IMR-90 (cell line): ENCODE results near the gene ZBTB24. TPM values are rescaled to one million over a fixed set of nuclear protein-coding genes. Genes with fewer than 3 reads are reported as not detected.
"Not testable (repeated sequence)": the region's sequence is repeated elsewhere in the genome, so short reads cannot be mapped to it uniquely, and the experiment has no call there.

Experiments used
- ATAC-seq: fragments of 200-7000 bp; cut with Tn5 transposase; 2 replicates; pipeline ENCODE4 v1.9.1; 2020; ENCODE audit warnings: low read depth, mild to moderate bottlenecking, moderate library complexity
- BruUV-seq: library from RNA; stranded (reverse); fragments of 400-500 nt; replicated peaks from 2 replicates; lab custom pipeline; 2021; lab: Mats Ljungman, UMichigan
- CTCF ChIA-PET: fragments of 300-600 bp; formaldehyde crosslinking; extraction: SDS; loops from one replicate; lab custom pipeline; 2021; ENCODE audit warnings: antibody characterized with exemption; lab: Yijun Ruan, JAX
- POLR2A ChIA-PET: fragments of 300-600 bp; sonication (Branson Sonifier 250); formaldehyde crosslinking; loops from one replicate; lab custom pipeline; 2022; ENCODE audit warnings: antibody characterized with exemption; ENCODE audit not compliant: unreplicated experiment; lab: Charles Lee
- DNase-seq: peaks from one replicate; pipeline ENCODE4 v3.0.0; 2013
- H2AFZ ChIP-seq: replicated peaks from 2 replicates; pipeline ENCODE3; 2013; ENCODE audit warnings: low read length, mild to moderate bottlenecking; ENCODE audit not compliant: poor library complexity
- H2AK5ac ChIP-seq: 2 replicates; pipeline ENCODE4 v1.6.1; 2013; ENCODE audit warnings: low read depth, low read length, inconsistent platforms
- H2AK9ac ChIP-seq: replicated peaks from 2 replicates; pipeline ENCODE3; 2013; ENCODE audit warnings: mild to moderate bottlenecking, low read depth, low read length, moderate library complexity; ENCODE audit not compliant: poor library complexity
- H2BK120ac ChIP-seq: 2 replicates; pipeline ENCODE4 v1.6.1; 2013; ENCODE audit warnings: low read depth, low read length, inconsistent platforms
- H2BK15ac ChIP-seq: 3 replicates; pipeline ENCODE4 v1.6.1; 2013; ENCODE audit warnings: low read depth, low read length, inconsistent platforms
- H2BK20ac ChIP-seq: 2 replicates; pipeline ENCODE4 v1.6.1; 2013; ENCODE audit warnings: low read depth, mild to moderate bottlenecking, inconsistent platforms, low read length, moderate library complexity
- H2BK5ac ChIP-seq: 2 replicates; pipeline ENCODE4 v1.6.1; 2013; ENCODE audit warnings: mild to moderate bottlenecking, low read depth, low read length, inconsistent platforms; ENCODE audit not compliant: poor library complexity, severe bottlenecking
- H3K14ac ChIP-seq: replicated peaks from 2 replicates; pipeline ENCODE4 v1.6.1; 2013; ENCODE audit warnings: low read depth, low read length, inconsistent platforms
- H3K18ac ChIP-seq: 2 replicates; pipeline ENCODE4 v1.6.1; 2013; ENCODE audit warnings: low read depth, low read length, control low read depth
- H3K23ac ChIP-seq: 2 replicates; pipeline ENCODE4 v1.6.1; 2013; ENCODE audit warnings: low read depth, low read length, inconsistent platforms
- H3K27ac ChIP-seq: 2 replicates; pipeline ENCODE4 v1.5.1; 2013; ENCODE audit warnings: mild to moderate bottlenecking, control low read depth, low read length; ENCODE audit not compliant: insufficient read depth
- H3K27me3 ChIP-seq: 2 replicates; pipeline ENCODE4 v1.6.1; 2013; ENCODE audit warnings: low read length; ENCODE audit not compliant: control insufficient read depth, insufficient read depth
- H3K36me3 ChIP-seq: 2 replicates; pipeline ENCODE4 v1.6.1; 2013; ENCODE audit warnings: low read length, mixed read lengths; ENCODE audit not compliant: control insufficient read depth, insufficient read depth
- H3K4ac ChIP-seq: 2 replicates; pipeline ENCODE4 v1.6.1; 2013; ENCODE audit warnings: low read depth, low read length, inconsistent platforms
- H3K4me1 ChIP-seq: 2 replicates; pipeline ENCODE4 v1.6.1; 2013; ENCODE audit warnings: low read length, mixed read lengths; ENCODE audit not compliant: control insufficient read depth, insufficient read depth
- H3K4me2 ChIP-seq: 2 replicates; pipeline ENCODE4 v1.6.1; 2013; ENCODE audit warnings: low read depth, mild to moderate bottlenecking, control low read depth, low read length, moderate library complexity
- H3K4me3 ChIP-seq: 2 replicates; pipeline ENCODE4 v1.5.1; 2013; ENCODE audit warnings: low read depth, mild to moderate bottlenecking, control low read depth, low read length, moderate library complexity; ENCODE audit not compliant: insufficient read depth
- H3K56ac ChIP-seq: 2 replicates; pipeline ENCODE4 v1.6.1; 2013; ENCODE audit warnings: low read length, inconsistent platforms; ENCODE audit not compliant: insufficient read depth; ENCODE audit errors: extremely low read depth
- H3K79me1 ChIP-seq, 2 experiments: 2 replicates each; pipeline ENCODE4 v1.6.1; 2013; ENCODE audit warnings: low read length in 2 of 2, inconsistent platforms in 1 of 2, low read depth in 1 of 2
- H3K9ac ChIP-seq: 2 replicates; pipeline ENCODE4 v1.6.1; 2013; ENCODE audit warnings: low read depth, low read length, control low read depth
- H3K9me1 ChIP-seq: 2 replicates; pipeline ENCODE4 v1.6.1; 2013; ENCODE audit warnings: low read length, inconsistent platforms; ENCODE audit not compliant: insufficient read depth
- H3K9me3 ChIP-seq: 2 replicates; pipeline ENCODE4 v1.6.1; 2013; ENCODE audit warnings: low read length; ENCODE audit not compliant: control insufficient read depth, insufficient read depth
- H4K20me1 ChIP-seq: 2 replicates; pipeline ENCODE4 v1.6.1; 2013; ENCODE audit warnings: low read length, inconsistent platforms; ENCODE audit not compliant: insufficient read depth
- H4K5ac ChIP-seq: 2 replicates; pipeline ENCODE4 v1.6.1; 2013; ENCODE audit warnings: mild to moderate bottlenecking, low read depth, low read length, control low read depth
- H4K8ac ChIP-seq, 2 experiments: 2 replicates each; pipeline ENCODE4 v1.6.1; 2013; ENCODE audit warnings: low read depth in 2 of 2, low read length in 2 of 2, control low read depth in 1 of 2, inconsistent platforms in 1 of 2
- H4K91ac ChIP-seq: 2 replicates; pipeline ENCODE4 v1.6.1; 2013; ENCODE audit warnings: low read depth, low read length, inconsistent platforms; ENCODE audit not compliant: insufficient read depth
- CEBPB ChIP-seq: IDR thresholded peaks from 2 replicates; pipeline ENCODE4 v1.6.1; 2012; ENCODE audit warnings: low read depth, low read length, improper control_type of control experiment
- FOS ChIP-seq: fragments of 150-350 bp; IDR thresholded peaks from 2 replicates; pipeline ENCODE4 v1.6.1; 2016; ENCODE audit warnings: low read depth, low read length
- MAFK ChIP-seq: IDR thresholded peaks from 2 replicates; pipeline ENCODE4 v1.6.1; 2012; ENCODE audit warnings: low read depth, low read length, improper control_type of control experiment
- MAZ ChIP-seq: IDR thresholded peaks from 2 replicates; pipeline ENCODE4 v1.6.1; 2012; ENCODE audit warnings: low read depth, mild to moderate bottlenecking, low read length, improper control_type of control experiment, moderate library complexity, borderline replicate concordance
- MXI1 ChIP-seq: IDR thresholded peaks from 2 replicates; pipeline ENCODE4 v1.6.1; 2012; ENCODE audit warnings: low read depth, mild to moderate bottlenecking, low read length, moderate library complexity, borderline replicate concordance
- NFE2L2 ChIP-seq: fragments of 150-350 bp; IDR thresholded peaks from 2 replicates; pipeline ENCODE4 v1.6.1; 2016; ENCODE audit warnings: low read depth, mild to moderate bottlenecking, low read length
- RAD21 ChIP-seq: IDR thresholded peaks from 2 replicates; pipeline ENCODE4 v1.6.1; 2012; ENCODE audit warnings: low read length, improper control_type of control experiment
- SMC3 ChIP-seq: fragments of 150-350 bp; IDR thresholded peaks from 2 replicates; pipeline ENCODE4 v1.6.1; 2016; ENCODE audit warnings: low read depth, mild to moderate bottlenecking, antibody characterized with exemption, low read length, moderate library complexity
- WGBS, 2 experiments: methylation state at CpG; one replicate each; pipeline versions ENCODE4 v1.1.5 to v1.1.7; 2013; ENCODE audit warnings: missing lambda C conversion rate in 2 of 2; ENCODE audit not compliant: insufficient read length in 1 of 2; ENCODE audit errors: extremely low coverage in 2 of 2; 5-methylcytosine and 5-hydroxymethylcytosine counted together
- dilution Hi-C: fragments of 300-500 bp; cut with HindIII; formaldehyde crosslinking; loops from one replicate; pipeline ENCODE4 v1.14.3; 2018; ENCODE audit warnings: low sequenced_read_pairs; ENCODE audit not compliant: unreplicated experiment
- in situ Hi-C: fragments of 300-500 bp; cut with MboI; formaldehyde crosslinking; loops from 3 replicates; pipeline ENCODE4 v1.14.3; 2019; ENCODE audit warnings: low sequenced_read_pairs, inconsistent platforms, mixed read lengths
- intact Hi-C: fragments of 100-400 bp; cut with micrococcal nuclease; formaldehyde crosslinking; loops from 2 replicates; pipeline ENCODE4 v1.10.0; 2022
- polyA plus RNA-seq, 3 experiments: library from polyadenylated mRNA; depleted of rRNA; stranded (reverse); fragments of >200 nt; gene quantifications; 2 replicates each; pipeline ENCODE4 v1.2.3, GENCODE V29; 2012; ENCODE audit warnings: low replicate concordance in 1 of 3
- total RNA-seq: library from RNA; depleted of rRNA; stranded (reverse); fragments of >200 nt; gene quantifications from 2 replicates; pipeline ENCODE4 v1.2.3, GENCODE V29; 2012
- TF ChIP-seq, protein P1 (sequence below): conservative IDR thresholded peaks from 2 replicates; pipeline ENCODE4 v1.5.1; 2012; ENCODE audit warnings: mild to moderate bottlenecking, low read depth, low read length, improper control_type of control experiment

Gene ZBTB24
- total and polyA plus RNA-seq, 2 of the 4 experiments (the other 2 are of a cell fraction), result 2.3 to 7.9 TPM

GRCh38 chr6:109521080-109521479 lies 38.1 kb upstream of the ZBTB24 start:
- H2BK20ac ChIP-seq, result no peak overlapping the region
- H4K5ac ChIP-seq, result no peak overlapping the region
- no peak overlapping the region for H3K56ac ChIP-seq
- H3K4me1 ChIP-seq, result no peaks in the 10 kb centered on the region
- H4K20me1 ChIP-seq, result no peaks in the 10 kb centered on the region
- in situ Hi-C loops, result loop anchor here (10.0 kb wide), 1 partner anchor 864 kb away; no protein-coding TSS in a partner anchor
- no peak overlapping the region for H2BK120ac ChIP-seq
- no peak overlapping the region for H3K4me3 ChIP-seq
- H2BK15ac ChIP-seq, result no peak overlapping the region
- no CpG with 5 or more reads among the region's 3 CpGs for WGBS, 2 experiments
- no TSS peak for BruUV-seq
- no peak overlapping the region for H2AK9ac ChIP-seq
- H2AFZ ChIP-seq, result no peak overlapping the region
- no peak overlapping the region for H2BK5ac ChIP-seq
- intact Hi-C loops, result no loop called here
- H4K91ac ChIP-seq, result no peak overlapping the region
- no peaks in the 10 kb centered on the region for H3K9me3 ChIP-seq
- H2AK5ac ChIP-seq, result no peak overlapping the region
- no peak for ATAC-seq
- H3K27ac ChIP-seq, result no peak overlapping the region
- H3K9ac ChIP-seq, result no peak overlapping the region
- no peak overlapping the region for H4K8ac ChIP-seq
- no peaks in the 10 kb centered on the region for H3K9me1 ChIP-seq
- no peak overlapping the region for H3K4ac ChIP-seq
- no peaks in the 10 kb centered on the region for H3K79me1 ChIP-seq
- no peak overlapping the region for H3K14ac ChIP-seq
- TF ChIP-seq CEBPB (no peak), FOS (no peak), MAFK (no peak), SMC3 (no peak), RAD21 (no peak), MXI1 (no peak), NFE2L2 (no peak), MAZ (no peak)
- TF ChIP-seq, protein P1, sequence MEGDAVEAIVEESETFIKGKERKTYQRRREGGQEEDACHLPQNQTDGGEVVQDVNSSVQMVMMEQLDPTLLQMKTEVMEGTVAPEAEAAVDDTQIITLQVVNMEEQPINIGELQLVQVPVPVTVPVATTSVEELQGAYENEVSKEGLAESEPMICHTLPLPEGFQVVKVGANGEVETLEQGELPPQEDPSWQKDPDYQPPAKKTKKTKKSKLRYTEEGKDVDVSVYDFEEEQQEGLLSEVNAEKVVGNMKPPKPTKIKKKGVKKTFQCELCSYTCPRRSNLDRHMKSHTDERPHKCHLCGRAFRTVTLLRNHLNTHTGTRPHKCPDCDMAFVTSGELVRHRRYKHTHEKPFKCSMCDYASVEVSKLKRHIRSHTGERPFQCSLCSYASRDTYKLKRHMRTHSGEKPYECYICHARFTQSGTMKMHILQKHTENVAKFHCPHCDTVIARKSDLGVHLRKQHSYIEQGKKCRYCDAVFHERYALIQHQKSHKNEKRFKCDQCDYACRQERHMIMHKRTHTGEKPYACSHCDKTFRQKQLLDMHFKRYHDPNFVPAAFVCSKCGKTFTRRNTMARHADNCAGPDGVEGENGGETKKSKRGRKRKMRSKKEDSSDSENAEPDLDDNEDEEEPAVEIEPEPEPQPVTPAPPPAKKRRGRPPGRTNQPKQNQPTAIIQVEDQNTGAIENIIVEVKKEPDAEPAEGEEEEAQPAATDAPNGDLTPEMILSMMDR, result no peak
- H3K18ac ChIP-seq, result no peak overlapping the region
- H3K4me2 ChIP-seq, result no peak overlapping the region
- no peak overlapping the region for H3K23ac ChIP-seq
- CTCF ChIA-PET, result interaction anchor here (0.6 kb wide), 1 partner anchor 1894 kb away, joined by 4 read pairs; no protein-coding TSS in a partner anchor
- dilution Hi-C loops, result no loop called here
- H3K27me3 ChIP-seq, result peaks cover 2% of the 10 kb centered on the region; the same call in 1 of the 2 replicates
- H3K36me3 ChIP-seq, result no peaks in the 10 kb centered on the region
- POLR2A ChIA-PET, result no interaction called here
- DNase-seq, result no peak

GRCh38 chr6:109519647-109520046 lies 36.6 kb upstream of the ZBTB24 start:
- H3K14ac ChIP-seq, H3K9ac ChIP-seq, POLR2A ChIA-PET, H3K79me1 ChIP-seq, H2BK5ac ChIP-seq, CTCF ChIA-PET, H3K27ac ChIP-seq, H2BK120ac ChIP-seq, H3K9me3 ChIP-seq, H4K20me1 ChIP-seq, H2AK9ac ChIP-seq, H3K4me2 ChIP-seq, H4K8ac ChIP-seq, H3K36me3 ChIP-seq, H3K23ac ChIP-seq, H3K9me1 ChIP-seq, dilution Hi-C loops, H3K18ac ChIP-seq, H2AK5ac ChIP-seq, BruUV-seq, H4K5ac ChIP-seq, ATAC-seq, DNase-seq, H2AFZ ChIP-seq, H3K4ac ChIP-seq, intact Hi-C loops, H2BK20ac ChIP-seq, H3K4me1 ChIP-seq, H3K27me3 ChIP-seq, H4K91ac ChIP-seq, H2BK15ac ChIP-seq, H3K56ac ChIP-seq, H3K4me3 ChIP-seq: not testable (repeated sequence)
- in situ Hi-C loops, result loop anchor here (10.0 kb wide), 1 partner anchor 865 kb away; no protein-coding TSS in a partner anchor
